ENCODE results near the gene CARD11. TPM values are rescaled to one million over a fixed set of nuclear protein-coding genes. Genes with fewer than 3 reads are reported as not detected.
A peak's percentile ranks its signal among the peaks of the same experiment; 100 is the strongest.

Gene CARD11
- total RNA-seq, 4 donors from 2014 or later, result 3.1 to 53.6 (median 5.9) TPM

DNA sequence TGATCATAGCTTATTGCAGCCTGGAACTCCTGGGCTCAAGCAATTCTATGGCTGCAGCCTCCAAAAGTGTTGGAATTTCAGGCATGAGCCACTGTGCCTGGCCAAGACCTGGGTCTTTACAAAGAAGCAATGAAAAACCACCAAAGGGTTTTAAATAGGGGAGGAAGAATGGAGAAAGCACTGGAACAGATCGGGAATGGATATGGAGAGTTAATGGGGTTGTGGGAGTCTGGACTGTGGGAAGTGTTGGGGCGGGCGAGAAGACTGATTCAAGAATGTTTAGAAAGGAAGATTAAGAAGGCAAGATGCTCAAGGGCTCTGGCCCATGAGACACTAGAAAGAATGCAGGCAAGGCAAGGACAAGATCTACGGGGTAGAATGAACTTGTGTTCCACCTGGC lies 98.5 kb downstream of the CARD11 start:
- peak in 1 of 3 donors; percentile 11 for DNase-seq
- H3K27me3 ChIP-seq, result no peaks in the 10 kb centered on the region
- H3K9me3 ChIP-seq, result no peaks in the 10 kb centered on the region
- H3K27ac ChIP-seq, result no peak overlapping the region
- H3K4me3 ChIP-seq, result no peak overlapping the region
- no peak for TF ChIP-seq POLR2A (IDR thresholded peaks at IDR 0.05)
- TF ChIP-seq, protein P1, sequence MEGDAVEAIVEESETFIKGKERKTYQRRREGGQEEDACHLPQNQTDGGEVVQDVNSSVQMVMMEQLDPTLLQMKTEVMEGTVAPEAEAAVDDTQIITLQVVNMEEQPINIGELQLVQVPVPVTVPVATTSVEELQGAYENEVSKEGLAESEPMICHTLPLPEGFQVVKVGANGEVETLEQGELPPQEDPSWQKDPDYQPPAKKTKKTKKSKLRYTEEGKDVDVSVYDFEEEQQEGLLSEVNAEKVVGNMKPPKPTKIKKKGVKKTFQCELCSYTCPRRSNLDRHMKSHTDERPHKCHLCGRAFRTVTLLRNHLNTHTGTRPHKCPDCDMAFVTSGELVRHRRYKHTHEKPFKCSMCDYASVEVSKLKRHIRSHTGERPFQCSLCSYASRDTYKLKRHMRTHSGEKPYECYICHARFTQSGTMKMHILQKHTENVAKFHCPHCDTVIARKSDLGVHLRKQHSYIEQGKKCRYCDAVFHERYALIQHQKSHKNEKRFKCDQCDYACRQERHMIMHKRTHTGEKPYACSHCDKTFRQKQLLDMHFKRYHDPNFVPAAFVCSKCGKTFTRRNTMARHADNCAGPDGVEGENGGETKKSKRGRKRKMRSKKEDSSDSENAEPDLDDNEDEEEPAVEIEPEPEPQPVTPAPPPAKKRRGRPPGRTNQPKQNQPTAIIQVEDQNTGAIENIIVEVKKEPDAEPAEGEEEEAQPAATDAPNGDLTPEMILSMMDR (IDR thresholded peaks at IDR 0.05), result no peak
- no peaks in the 10 kb centered on the region for H3K36me3 ChIP-seq
- H3K4me1 ChIP-seq, result no peaks in the 10 kb centered on the region

DNA sequence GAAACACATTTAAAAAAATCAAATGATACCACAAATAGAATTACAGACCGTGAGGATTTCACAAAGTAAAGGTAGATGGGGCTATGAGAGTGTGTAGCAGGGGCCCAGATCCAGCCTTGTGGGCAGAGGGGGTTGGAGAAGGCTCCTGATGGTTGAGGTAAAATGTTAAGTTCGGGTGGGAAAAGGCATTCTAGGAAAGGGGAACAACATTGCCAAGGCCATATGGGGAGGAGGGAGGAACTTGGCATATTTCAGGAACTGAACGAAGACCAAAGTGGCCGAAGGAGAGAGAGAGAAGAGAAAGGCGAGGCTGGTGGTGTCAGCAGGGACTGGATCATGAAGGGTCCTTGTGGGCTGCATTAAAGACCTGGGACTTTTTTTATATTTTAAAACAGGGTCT lies 98.9 kb downstream of the CARD11 start:
- DNase-seq, result peak in 2 of 3 donors; percentile 2 to 18
- Histone ChIP-seq H3K4me1 (no peaks in the 10 kb centered on the region), H3K36me3 (no peaks in the 10 kb centered on the region), H3K4me3 (no peak overlapping the region), H3K27me3 (no peaks in the 10 kb centered on the region), H3K9me3 (no peaks in the 10 kb centered on the region), H3K27ac (no peak overlapping the region)
- TF ChIP-seq, protein P1 (IDR thresholded peaks at IDR 0.05), result no peak
- no peak for TF ChIP-seq POLR2A (IDR thresholded peaks at IDR 0.05)

DNA sequence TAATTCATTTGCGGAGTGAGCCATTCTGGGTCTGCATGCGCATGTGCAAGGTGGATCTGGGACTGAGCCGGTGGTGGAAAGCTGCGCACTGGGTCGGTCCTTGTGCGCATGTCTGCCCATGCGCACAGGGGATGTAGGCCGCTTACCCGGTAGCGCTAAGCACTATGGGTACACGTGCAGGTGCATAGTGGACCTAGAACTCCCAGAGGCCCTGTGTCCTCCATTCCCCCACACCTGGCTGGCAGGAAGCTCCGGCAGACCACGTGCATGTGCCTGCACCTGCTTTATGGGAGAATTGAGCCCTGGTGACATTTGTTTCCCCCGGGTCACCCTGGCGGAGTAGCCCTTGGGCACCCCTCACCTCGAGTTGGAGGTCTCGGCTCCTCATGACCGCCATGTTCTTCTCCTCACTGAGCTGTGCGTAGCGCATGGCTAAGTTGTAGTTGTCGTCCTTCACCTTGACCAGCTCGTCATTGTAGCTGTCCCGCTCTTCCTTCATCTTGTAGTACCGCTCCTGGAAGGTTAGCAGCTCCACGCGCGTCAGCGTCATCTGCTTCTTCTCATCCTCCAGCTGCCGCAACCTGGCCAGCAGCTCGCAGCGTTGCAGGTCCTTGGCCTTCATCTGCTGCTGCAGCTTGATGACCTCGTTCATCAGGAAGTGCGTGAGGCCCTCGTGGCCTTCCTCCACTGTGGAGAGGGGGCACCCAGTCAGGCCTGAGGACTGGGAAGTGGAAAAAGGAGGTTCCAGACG lies 99.6 kb downstream of the CARD11 start:
- Histone ChIP-seq H3K4me3 (no peak overlapping the region), H3K4me1 (no peaks in the 10 kb centered on the region), H3K27me3 (no peaks in the 10 kb centered on the region), H3K36me3 (no peaks in the 10 kb centered on the region), H3K27ac (no peak overlapping the region), H3K9me3 (no peaks in the 10 kb centered on the region)
- DNase-seq, result peak; percentile 9 to 39 (median 26)
- no peak for TF ChIP-seq POLR2A (IDR thresholded peaks at IDR 0.05)
- TF ChIP-seq, protein P1 (IDR thresholded peaks at IDR 0.05), result no peak

DNA sequence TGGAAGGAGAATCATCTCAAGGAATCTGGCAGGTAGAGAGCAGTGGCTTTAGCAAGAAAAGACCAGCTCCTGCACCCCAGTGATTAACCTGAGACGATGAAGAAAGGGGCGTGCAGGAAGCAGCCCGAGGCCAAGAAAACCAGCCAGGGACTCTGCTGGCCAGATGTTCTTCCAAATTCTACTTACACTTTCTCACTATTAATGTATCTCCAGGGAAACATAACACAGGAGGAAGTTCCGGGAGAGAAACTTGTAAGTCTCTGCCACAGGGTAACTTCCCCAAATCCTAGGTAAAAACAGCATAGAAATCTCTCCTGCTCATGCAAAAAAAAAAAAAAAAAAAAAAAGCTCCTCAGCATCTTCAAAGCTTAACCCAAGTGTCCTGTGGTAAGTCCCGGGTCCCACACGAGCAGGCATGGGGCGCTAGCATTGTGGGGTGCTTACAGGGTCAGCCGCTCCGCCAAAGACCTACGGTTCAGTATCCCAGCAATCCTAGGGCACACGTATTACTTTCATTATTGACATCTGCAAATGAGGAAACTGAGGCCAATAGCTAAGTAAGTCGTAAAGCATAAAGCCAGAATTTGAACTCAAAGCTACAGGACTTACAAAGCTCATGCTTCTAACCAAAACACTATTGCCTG lies 102.3 kb downstream of the CARD11 start:
- no peaks in the 10 kb centered on the region for H3K36me3 ChIP-seq
- peak in 1 of 3 donors; percentile 36 for DNase-seq
- no peaks in the 10 kb centered on the region for H3K9me3 ChIP-seq
- no peaks in the 10 kb centered on the region for H3K4me1 ChIP-seq
- TF ChIP-seq POLR2A (IDR thresholded peaks at IDR 0.05), result no peak
- TF ChIP-seq, protein P1 (IDR thresholded peaks at IDR 0.05), result no peak
- H3K27me3 ChIP-seq, result no peaks in the 10 kb centered on the region
- no peak overlapping the region for H3K4me3 ChIP-seq
- no peak overlapping the region for H3K27ac ChIP-seq

DNA sequence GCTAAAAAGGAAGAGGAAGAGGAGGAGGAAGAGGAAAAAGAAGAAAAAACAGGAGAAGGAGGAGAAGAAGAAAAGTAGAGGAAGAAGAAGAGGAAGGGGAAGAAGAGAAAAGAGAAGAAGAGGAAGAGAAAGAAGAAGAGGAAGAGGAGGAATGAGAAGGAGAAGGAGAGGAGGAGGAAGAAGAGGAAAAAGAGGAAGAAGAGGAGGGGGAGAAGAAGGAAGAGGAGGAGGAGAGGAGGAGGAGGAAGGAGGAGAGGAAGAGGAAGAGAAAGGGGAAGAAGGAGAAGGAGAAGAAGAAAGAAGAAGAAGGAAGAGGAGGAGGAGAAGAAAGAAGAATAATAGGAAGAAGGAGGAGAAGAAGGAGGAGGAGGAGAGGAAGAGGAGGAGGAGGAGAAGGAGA lies 103.2 kb downstream of the CARD11 start:
- Histone ChIP-seq H3K9me3 (no peaks in the 10 kb centered on the region), H3K4me1 (no peaks in the 10 kb centered on the region), H3K27ac (no peak overlapping the region), H3K36me3 (no peaks in the 10 kb centered on the region), H3K27me3 (no peaks in the 10 kb centered on the region), H3K4me3 (no peak overlapping the region)
- no peak for DNase-seq
- TF ChIP-seq, protein P1 (IDR thresholded peaks at IDR 0.05), result no peak
- TF ChIP-seq POLR2A (IDR thresholded peaks at IDR 0.05), result no peak
